Testis (tissue), 3 donors: ENCODE measurements around the gene SYT1. TPM values are rescaled to one million over a fixed set of nuclear protein-coding genes. Genes with fewer than 3 reads are reported as not detected.

Source experiments
- DNase-seq: peaks from one replicate; pipeline ENCODE4 v3.0.0-alpha.2; 2019
- H3K27ac ChIP-seq, 2 donors: fragments of 200-600 bp; sonication (generic); one replicate each; pipeline ENCODE4 v1.5.1; 2019
- H3K27me3 ChIP-seq: fragments of 200-600 bp; sonication (generic); one replicate; pipeline ENCODE4 v1.5.1; 2019
- H3K36me3 ChIP-seq: fragments of 200-600 bp; sonication (generic); one replicate; pipeline ENCODE4 v1.5.1; 2017; ENCODE audit warnings: low read depth; ENCODE audit errors: missing control alignments
- H3K4me1 ChIP-seq: fragments of 200-600 bp; sonication (generic); one replicate; pipeline ENCODE4 v1.5.1; 2019
- H3K4me3 ChIP-seq, 2 donors: fragments of 200-600 bp; sonication (generic); one replicate each; pipeline ENCODE4 v1.5.1; 2017 to 2019
- H3K9me3 ChIP-seq: fragments of 200-600 bp; sonication (generic); one replicate; pipeline ENCODE4 v1.5.1; 2017
- POLR2A ChIP-seq: fragments of 450-650 bp; IDR thresholded peaks from one replicate; pipeline ENCODE4 v1.6.1; 2017; ENCODE audit warnings: antibody characterized with exemption, mild to moderate bottlenecking, moderate library complexity
- WGBS, 2 donors: methylation state at CpG; one replicate each; pipeline ENCODE4 v1.1.5; 2018; 5-methylcytosine and 5-hydroxymethylcytosine counted together
- intact Hi-C: fragments of 100-400 bp; cut with DNase I; formaldehyde crosslinking; loops from one replicate; pipeline ENCODE4 v1.15.1; 2023; ENCODE audit warnings: low total_unique reads
- polyA plus RNA-seq: library from polyadenylated mRNA; stranded (reverse); fragments of 350-450 nt; fragmentation: Illumina TruSeq; extraction: RNeasy Lipid Tissue Mini Kit (QIAGEN cat#74804); gene quantifications from one replicate; pipeline ENCODE4 v1.2.3, GENCODE V29; 2014; ENCODE audit warnings: low read depth, low replicate concordance; ENCODE audit not compliant: insufficient read depth
- total RNA-seq, 2 donors: library from RNA; depleted of rRNA; stranded (reverse); fragments of >200 nt; gene quantifications; one replicate each; pipeline ENCODE4 v1.2.3, GENCODE V29; 2016
- TF ChIP-seq, protein P1 (sequence below), 3 experiments: fragments of 450-650 bp in 2 of 3; fragments of 200-600 bp in 1 of 3; sonication (generic) in 1 of 3; IDR thresholded peaks; one replicate each; pipeline ENCODE4 v1.5.1; 2016 to 2019; ENCODE audit warnings: antibody characterized with exemption in 3 of 3, mild to moderate bottlenecking in 2 of 3, moderate library complexity in 1 of 3

The SYT1 gene
- total and polyA plus RNA-seq, 3 donors from 2014 or later = 1.1 to 1.7 (median 1.3) TPM

DNA sequence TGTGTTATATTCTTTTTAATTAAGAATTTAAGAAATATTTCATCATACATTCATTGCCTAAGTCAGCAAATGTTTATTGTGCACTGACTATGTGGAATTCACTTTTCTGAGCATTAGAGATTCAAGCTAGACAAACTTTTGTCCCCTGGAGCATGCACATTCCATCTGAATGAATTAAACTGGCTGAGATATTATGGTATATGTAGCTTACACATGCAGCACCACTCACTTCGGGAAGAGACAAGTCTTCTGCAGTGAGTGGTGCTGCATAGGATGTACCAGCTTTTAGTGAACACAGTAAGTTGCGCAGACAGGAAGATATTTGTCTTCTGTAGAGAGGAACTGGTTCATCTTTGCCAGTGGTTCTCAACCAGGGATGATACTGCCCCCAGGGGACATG is 318.4 kb downstream of the SYT1 start:
- no peak for DNase-seq
- Histone ChIP-seq H3K27me3 (no peaks in the 10 kb centered on the region), H3K27ac (no peak overlapping the region), H3K9me3 (no peaks in the 10 kb centered on the region), H3K4me3 (no peak overlapping the region), H3K4me1 (no peaks in the 10 kb centered on the region), H3K36me3 (no peaks in the 10 kb centered on the region)
- TF ChIP-seq, protein P1, sequence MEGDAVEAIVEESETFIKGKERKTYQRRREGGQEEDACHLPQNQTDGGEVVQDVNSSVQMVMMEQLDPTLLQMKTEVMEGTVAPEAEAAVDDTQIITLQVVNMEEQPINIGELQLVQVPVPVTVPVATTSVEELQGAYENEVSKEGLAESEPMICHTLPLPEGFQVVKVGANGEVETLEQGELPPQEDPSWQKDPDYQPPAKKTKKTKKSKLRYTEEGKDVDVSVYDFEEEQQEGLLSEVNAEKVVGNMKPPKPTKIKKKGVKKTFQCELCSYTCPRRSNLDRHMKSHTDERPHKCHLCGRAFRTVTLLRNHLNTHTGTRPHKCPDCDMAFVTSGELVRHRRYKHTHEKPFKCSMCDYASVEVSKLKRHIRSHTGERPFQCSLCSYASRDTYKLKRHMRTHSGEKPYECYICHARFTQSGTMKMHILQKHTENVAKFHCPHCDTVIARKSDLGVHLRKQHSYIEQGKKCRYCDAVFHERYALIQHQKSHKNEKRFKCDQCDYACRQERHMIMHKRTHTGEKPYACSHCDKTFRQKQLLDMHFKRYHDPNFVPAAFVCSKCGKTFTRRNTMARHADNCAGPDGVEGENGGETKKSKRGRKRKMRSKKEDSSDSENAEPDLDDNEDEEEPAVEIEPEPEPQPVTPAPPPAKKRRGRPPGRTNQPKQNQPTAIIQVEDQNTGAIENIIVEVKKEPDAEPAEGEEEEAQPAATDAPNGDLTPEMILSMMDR (IDR thresholded peaks at IDR 0.05) = no peak
- no peak for TF ChIP-seq POLR2A
- intact Hi-C loops = no loop called here
- WGBS, 2 donors = 84 to 95% methylated on average over 2 of the region's 2 CpGs

DNA sequence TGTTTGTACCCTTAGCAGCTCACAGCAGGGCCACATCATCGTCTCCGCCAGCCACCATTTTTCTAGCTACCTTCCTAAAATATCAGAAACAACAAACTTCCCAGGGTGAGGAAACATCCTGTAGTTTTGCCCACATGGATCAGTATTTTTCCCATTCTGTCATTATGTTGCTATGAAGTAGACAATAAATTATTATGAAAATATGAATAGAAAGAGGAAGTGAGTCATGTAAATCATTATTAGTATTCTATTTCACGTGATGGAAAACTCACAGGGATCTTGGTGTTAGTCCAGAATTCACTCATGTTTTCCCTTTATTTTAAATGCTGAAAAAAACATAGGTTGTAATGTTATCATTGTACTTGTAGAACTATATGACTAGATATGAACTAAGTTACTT is 319.4 kb downstream of the SYT1 start:
- no peaks in the 10 kb centered on the region for H3K4me1 ChIP-seq
- H3K27me3 ChIP-seq = no peaks in the 10 kb centered on the region
- intact Hi-C loops = no loop called here
- no peaks in the 10 kb centered on the region for H3K9me3 ChIP-seq
- TF ChIP-seq, protein P1 (IDR thresholded peaks at IDR 0.05) = no peak
- no peak for TF ChIP-seq POLR2A
- no peak overlapping the region for H3K4me3 ChIP-seq
- no peak overlapping the region for H3K27ac ChIP-seq
- no peaks in the 10 kb centered on the region for H3K36me3 ChIP-seq
- DNase-seq = no peak
- 65 to 85% methylated on average over 3 of the region's 3 CpGs for WGBS, 2 donors

DNA sequence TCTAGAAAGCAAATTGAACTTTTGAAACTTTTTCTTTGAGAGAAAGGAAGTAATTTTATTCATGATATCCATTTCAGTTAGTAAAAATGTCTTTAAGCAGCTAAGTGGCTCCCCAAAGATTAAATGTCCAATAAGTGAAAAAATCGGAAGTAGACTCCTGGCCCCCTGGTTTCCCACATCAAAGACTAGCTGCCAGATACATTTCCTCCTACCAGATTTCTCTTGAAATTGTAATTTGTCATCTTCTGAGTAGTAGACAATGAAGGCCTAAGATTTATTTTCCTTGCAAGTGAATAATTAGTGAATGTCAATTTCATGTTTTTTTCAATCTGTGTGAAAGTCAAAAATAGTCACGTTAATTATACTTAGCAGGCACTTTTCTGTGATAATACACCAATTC is 321.9 kb downstream of the SYT1 start:
- TF ChIP-seq, protein P1 (IDR thresholded peaks at IDR 0.05) = no peak
- TF ChIP-seq POLR2A = no peak
- no peaks in the 10 kb centered on the region for H3K27me3 ChIP-seq
- H3K4me1 ChIP-seq = no peaks in the 10 kb centered on the region
- WGBS, 2 donors = 68 to 70% methylated on average over 2 of the region's 2 CpGs
- H3K36me3 ChIP-seq = no peaks in the 10 kb centered on the region
- no peak for DNase-seq
- intact Hi-C loops = no loop called here
- no peak overlapping the region for H3K4me3 ChIP-seq
- H3K27ac ChIP-seq = no peak overlapping the region
- H3K9me3 ChIP-seq = no peaks in the 10 kb centered on the region

DNA sequence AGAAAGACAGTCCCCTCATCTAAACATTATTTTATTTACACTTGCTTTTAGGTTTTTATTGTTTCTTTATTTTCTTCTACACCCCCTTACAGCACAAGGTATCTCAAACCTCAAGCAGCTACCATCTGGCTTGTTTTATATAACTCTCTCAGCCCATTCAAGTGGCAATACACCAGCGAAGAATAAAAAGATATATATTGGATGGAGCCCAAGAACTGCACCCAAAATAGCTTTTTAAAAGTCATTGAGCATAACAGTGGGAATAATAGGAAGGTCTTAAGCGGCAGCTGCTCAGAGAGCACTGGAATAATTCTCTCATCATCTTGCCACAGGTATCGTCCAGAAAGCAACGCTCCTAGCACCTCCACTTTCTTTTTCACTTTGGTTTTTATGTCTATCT is 322.5 kb downstream of the SYT1 start:
- Histone ChIP-seq H3K27ac (no peak overlapping the region), H3K4me3 (no peak overlapping the region), H3K4me1 (no peaks in the 10 kb centered on the region), H3K27me3 (no peaks in the 10 kb centered on the region), H3K9me3 (no peaks in the 10 kb centered on the region), H3K36me3 (no peaks in the 10 kb centered on the region)
- 58 to 75% methylated on average over 4 of the region's 4 CpGs for WGBS, 2 donors
- DNase-seq = no peak
- TF ChIP-seq, protein P1 (IDR thresholded peaks at IDR 0.05) = no peak
- no peak for TF ChIP-seq POLR2A
- intact Hi-C loops = no loop called here

DNA sequence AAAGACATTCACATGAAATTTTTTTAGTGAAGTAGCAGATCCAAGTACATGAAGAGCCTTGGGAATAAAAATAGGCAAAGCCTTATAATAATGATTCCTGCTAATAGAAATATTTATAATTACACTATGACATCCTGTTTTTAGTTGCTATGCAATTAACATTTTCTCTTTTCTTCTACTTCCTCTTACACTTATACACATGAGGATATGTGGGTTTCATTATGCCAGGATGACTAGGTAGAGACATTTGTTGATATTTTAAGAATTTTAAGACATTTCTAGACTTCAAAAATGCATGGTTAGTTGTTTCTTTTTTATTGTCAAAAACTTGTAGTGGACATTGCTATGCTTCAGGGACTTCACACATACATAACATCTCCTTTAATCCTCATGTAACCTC is 326.8 kb downstream of the SYT1 start:
- no peaks in the 10 kb centered on the region for H3K36me3 ChIP-seq
- no peaks in the 10 kb centered on the region for H3K9me3 ChIP-seq
- no peaks in the 10 kb centered on the region for H3K4me1 ChIP-seq
- H3K27me3 ChIP-seq = no peaks in the 10 kb centered on the region
- no peak for DNase-seq
- H3K4me3 ChIP-seq = no peak overlapping the region
- no peak overlapping the region for H3K27ac ChIP-seq
- intact Hi-C loops = no loop called here
- TF ChIP-seq POLR2A = no peak
- TF ChIP-seq, protein P1 (IDR thresholded peaks at IDR 0.05) = no peak
